ENCODE measurements around the gene RAB8B.

RAB8B gene

DNA sequence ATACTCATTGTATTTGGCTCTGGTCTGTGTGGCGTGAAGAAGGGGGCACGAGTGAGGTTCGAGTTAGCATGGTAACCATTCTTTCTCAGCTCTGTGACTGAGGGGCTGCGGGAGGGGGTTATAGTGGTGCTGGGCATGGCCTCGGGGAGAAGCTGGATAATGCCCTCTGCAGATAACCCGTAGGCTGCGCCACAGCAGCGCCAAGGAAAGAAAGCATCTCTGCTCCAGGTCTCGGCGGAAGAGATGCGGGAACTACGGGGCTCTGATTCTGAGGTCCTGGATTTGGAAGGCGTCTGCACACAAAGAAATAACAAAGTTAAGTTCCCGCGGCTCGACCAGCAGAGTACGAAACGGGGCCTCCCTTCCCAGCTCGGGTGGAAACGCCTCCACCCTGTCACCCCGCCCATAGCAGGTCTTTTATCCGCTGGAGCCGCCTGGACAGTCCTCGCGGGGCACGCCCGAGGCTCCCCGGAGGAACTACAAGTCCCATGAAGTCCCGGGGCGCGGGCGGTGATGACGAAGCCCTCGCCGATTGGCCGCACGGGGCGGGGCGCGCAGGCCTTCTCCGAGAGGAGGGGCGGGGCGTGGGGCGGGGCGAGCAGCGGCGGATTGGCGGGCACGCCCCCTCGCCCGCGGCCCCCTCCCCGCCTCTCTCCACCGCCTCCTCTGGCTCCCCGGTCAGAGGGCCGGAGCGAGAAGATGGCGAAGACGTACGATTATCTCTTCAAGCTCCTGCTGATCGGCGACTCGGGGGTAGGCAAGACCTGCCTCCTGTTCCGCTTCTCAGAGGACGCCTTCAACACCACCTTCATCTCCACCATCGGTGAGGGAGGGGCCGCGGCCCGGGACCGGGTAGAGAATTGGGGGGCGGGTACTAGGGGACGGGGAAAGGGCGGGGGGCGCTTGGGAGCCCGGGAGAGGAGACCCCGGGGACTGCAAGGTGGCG, at the start of gene RAB8B:
Gene RAB8B, plus strand, starts transcription at position 681 of the 946 bp plus-strand sequence. Its CDS starts 19 bp downstream, at position 700.
- peak; percentile 63 for DNase-seq

DNA sequence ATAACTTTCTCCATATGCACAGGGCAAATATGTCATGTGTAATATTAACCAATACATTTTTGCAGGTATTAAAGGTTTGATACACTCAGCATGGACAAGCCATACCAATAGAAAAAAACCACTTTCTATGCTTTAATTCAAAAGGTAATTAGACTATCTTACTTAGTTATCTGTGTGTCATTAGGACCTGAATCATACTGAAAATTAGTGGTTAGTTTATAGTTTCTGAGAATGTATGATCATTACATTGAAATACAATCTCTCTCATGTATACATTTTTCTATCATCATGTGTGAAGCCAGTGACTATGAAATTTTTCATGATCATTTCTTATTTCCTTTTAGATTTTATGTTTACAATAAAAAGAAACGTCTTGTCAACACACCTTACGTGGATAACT, 48.5 kb upstream of the RAB8B start:
- no peak for DNase-seq

DNA sequence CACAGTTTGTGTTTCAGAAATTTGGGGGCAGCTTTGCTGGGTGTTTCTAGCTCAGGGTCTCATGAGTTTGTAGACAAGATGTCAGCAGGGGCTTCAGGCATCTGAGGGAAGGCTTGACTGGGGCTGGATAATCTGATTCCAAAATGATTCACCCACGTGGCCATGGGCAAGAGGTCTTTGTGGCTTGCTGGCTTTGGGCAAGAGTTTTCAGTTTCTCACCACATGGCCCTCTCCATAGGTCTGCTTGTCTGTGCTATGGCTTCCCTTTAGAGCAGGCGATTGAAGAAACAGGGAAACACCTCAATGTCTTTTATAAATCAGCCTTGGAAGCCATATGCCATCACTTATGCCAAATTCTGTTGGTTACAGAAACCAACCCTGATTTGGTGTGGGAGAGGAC, 44.0 kb upstream of the RAB8B start:
- no peak for DNase-seq

DNA sequence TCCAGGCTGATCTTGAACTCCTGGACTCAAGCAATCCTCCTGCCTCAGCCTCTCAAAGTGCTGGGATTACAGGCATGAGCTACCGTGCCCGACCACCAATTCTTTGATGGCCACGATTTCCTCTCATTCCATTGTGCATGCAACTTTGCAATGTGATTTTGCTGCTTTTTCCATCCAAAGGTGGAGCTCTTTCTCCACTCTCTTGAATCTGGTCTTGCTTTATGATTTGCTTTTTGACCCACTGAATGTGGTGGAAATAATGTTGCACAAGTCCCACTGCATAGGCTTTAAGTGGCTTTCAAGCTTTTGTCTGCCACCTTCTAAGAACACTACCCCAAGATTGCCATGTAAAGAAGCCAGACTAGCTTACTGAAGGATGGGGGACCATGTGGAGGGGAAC, 42.7 kb upstream of the RAB8B start:
- DNase-seq = no peak

DNA sequence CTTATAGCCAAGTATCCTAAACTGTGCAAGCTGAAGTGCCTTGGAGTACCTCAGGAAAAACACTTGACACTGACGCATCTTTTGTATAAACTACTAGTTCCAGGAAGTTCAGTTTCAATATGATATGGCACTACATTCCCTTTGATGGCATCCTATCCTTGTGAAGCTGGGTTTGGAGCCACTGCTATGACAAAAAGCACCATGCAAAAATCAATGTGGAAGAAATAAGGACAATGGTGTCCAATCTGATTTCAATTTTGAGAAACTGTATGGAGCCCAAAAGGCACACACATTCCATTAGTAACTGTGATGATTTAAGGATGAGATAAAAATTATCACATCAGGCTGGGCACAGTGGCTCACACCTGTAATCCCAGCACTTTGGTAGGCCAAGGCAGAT, 37.7 kb upstream of the RAB8B start:
- DNase-seq = no peak

DNA sequence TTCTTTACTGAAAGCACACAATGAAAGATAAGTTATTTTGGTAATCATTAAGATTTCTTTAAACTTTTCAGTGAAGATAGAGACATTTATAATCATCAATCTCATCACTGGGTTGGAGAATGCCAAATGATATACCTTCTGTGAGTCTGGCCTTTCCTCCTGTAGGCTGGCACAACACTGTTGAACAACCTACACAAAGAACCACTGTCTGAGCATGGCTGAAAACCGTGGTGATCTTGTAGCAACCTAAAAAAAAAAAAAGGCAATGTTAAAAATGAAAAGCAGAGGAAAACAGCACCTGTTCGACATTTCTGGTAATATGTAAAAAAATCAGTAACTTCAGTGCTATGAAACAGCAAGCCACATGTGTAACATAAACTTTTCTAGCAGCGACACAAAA, 33.9 kb upstream of the RAB8B start:
- DNase-seq = no peak

DNA sequence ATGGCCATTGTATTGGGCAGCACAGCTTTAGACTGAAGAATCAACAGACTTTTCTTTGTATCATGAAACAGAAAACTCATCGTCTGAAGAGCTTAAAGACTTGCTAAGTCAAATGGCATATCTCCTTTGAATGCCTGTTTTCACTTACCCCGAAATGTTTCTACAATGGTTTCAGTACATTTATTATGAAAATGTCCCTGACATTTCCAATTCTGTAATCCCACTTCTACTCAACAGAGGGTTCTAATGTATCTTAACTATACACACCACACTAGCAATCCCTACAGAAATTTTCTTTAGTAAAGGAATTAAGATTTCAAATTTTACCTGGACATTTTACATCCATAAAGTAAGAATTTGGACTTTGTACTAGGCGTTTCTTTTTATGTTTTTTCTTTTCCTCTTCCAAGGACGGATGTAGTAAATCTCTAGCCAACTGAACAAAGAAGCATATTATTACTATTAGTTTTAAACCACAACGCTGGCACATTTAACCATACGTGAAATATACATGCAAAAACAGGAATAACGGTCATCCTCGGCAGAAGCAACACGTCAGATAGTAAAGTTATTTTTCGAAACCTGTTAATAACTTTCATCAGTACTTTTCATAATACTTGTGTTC, 33.2 kb upstream of the RAB8B start:
- DNase-seq = no peak

DNA sequence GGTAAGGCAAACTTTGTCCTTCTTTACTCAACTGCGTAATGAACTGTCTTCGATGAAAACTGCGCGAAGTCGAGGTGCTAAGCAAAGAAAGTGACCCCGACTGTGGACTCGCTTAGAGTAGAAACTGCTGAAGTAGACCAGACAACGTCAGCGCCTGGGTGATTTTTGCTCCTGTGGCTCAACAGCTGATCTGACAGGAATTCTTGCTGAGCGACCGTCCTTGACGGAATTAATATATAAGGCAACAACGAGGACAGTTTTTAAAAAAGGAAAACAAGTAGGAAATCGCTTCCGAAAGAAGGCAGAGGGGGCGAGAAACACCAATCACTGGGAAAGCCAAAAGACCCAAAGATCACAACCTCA, 32.7 kb upstream of the RAB8B start:
- no peak for DNase-seq

DNA sequence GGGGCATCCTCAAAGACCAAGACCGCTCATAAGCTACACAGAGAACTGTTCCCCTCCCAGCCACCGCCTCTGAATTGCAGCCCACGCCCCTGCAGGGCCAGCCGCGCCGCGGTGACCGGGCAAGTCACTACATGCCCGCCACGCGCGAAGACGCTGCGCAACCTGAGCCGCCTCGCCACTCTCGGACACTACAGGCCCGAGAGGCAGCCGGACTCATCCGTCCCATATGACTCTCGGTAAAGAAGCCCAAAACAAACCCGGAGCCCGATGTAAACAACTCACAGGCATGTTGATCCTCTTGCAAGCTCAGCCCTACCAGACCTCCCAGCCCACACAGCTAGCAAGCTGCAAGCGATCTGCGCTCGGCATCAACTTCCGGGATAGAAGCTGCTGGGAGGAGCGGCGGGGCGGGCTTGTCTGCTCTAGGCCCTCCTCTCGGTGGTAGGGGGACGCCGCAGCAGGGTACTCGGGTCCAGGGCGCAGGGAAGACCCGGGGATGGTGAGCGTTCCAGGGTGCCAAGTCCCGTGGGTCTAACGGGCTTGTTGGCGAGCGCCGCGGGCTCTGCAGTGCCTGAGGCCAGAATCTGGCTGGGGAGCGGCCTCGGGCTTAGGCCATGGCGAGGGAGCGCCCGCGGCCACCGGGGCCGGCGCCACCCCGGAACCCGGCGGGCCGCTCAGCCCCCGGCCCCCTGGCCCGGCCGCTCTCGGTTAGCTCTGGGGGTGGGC, 32.1 kb upstream of the RAB8B start, which contains the start of gene RPS27L:
Gene RPS27L, minus strand, starts transcription at position 360 of the 726 bp plus-strand sequence. Its CDS starts 72 bp downstream, at position 288.
- peak; percentile 61 for DNase-seq

DNA sequence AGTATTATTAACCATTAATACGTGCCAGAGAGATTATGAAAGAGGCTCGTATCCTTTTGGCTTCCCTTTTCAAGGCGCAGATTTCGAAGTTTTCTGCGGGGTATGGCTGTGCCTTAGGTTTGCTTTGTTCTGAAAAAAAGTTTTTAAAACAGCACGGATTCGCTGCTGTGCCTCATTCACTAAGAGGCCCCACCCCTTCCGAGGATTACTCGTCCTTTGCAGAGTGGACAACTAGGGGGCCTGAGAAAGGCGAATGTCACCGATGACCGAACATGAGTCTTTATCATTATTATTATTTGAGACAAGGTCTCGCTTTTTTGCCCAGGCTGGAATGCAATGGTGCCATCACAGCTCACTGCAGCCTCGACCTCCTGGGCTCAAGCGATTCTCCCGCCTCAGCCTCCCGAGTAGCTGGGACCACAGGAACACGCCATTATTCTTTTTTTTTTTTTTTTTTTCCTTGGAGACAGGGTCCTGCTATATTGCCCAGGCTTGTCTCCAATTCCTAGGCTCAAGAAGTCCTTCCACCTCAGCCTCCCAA, 31.4 kb upstream of the RAB8B start:
- no peak for DNase-seq

DNA sequence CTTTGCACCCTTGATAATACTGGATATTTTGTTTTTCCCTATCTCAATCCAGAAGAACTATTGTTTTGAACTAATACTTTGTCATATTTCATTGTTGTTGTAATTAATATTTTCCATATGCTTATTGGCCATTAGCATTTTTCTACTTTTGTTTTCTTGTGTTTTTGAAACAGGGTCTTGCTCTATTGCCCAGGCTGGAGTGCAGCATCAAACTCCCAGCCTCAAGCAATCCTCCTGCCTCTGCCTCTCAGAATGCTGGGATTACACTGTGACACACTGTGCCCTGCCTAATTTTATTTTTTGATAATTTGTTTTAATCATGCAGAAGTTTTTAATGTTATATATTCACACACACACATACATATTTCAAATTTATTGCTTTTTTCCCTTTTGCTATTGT, 28.8 kb upstream of the RAB8B start:
- no peak for DNase-seq

DNA sequence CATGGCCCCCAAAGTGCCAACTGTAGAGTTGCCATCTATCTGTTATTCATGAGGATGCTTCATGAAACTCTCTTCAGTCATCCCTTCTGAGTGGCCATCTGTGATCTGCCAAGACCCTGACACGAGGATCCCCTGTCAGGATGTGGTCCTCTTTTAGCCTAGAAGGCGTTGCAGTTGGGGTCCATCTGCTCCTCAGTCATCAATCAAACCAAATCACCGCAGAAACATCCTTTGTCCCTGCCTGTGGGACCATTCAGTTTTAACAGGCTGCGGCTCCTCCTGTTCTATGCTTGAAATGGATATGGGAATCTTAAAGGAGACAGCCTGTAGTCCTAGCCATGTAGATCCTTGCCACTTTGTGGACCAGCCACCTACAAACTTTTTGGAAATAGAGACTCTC, 26.2 kb upstream of the RAB8B start:
- DNase-seq = no peak

DNA sequence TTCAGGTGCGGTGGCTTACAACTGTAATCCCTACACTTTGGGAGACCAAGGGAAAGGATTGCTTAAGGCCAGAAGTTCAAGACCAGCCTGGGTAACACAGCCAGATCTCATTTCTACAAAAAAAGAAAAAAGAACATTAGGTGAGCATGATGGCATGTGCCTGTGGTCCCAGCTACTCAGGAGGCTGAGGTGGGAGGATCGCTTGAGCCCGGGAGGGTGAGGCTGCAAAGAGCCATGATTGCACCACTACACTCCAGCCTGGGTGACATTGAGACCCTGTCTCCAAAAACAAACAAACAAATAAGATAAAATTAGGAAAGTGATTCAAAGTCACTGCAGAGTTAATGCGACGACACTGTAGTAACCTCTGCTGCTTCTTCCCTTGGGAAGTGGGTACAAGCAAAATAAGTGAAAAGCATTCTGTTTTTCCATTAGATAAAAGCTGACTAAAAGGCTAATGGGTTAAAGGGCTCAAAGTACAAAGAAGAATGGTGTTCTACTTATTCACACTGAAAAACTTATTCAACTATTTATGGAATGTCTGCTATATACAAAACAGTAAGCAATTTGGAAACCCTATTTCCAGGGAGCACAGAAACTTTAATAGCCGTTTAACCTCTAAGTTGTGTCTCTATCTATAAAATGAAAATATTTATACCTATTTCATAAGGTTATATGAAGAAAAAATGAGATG, 24.1 kb upstream of the RAB8B start:
- no peak for DNase-seq

DNA sequence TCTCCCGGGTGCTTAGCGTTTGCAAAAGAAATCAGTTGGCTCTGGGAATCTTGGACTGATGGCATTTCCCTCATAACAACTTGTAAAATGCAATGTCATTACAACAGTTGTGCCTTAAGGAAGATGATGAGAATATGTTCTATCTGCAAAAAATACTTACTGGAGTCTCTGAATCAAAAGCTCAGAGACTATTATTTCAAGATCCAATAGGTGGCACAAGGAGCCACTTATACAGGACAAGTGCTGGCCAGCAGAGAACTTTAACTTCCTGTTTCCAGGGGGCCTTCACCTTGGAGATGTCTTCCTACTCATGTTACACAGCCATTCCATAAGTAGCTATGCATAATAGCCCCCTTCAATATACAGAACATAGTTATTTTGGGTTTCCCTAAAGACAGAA, 23.2 kb upstream of the RAB8B start:
- no peak for DNase-seq

DNA sequence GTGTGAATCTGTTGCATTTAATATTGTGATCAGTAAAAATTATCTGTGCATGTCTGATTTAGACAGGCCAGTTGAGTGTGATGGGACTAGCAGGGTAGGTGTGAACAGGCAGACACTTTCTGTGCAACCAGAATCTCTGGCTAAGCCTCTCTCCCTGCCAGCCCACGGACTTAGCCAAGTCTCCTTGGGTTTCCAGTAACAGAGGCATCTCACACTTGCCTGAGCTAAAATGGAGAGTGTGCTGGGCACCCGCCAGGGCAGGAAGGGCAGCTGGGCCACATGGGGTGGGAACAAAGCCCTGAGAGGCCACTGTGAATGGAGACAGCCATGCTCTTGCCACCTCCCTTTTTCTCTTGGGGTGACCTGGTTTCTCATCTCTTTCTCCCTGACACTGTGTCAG, 19.6 kb upstream of the RAB8B start:
- DNase-seq = no peak

DNA sequence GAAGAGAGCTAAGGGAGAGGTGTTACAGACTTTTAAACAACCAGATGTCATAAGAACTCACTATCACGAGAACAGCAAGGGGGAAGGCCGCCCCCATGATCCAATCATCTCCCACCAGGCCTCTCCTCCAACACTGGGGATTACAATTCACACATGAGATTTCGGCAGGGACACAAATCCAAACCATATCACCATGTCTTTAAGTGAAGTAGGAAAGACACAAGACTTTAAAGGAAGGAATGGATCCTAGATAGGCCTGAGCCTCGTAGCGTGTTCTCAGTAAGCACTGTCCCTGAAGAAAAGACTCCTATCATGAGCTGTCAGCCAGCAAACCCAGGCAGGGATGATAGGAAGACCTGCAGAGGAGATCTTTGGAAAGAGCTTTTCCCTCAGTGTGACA, 17.0 kb upstream of the RAB8B start:
- no peak for DNase-seq

DNA sequence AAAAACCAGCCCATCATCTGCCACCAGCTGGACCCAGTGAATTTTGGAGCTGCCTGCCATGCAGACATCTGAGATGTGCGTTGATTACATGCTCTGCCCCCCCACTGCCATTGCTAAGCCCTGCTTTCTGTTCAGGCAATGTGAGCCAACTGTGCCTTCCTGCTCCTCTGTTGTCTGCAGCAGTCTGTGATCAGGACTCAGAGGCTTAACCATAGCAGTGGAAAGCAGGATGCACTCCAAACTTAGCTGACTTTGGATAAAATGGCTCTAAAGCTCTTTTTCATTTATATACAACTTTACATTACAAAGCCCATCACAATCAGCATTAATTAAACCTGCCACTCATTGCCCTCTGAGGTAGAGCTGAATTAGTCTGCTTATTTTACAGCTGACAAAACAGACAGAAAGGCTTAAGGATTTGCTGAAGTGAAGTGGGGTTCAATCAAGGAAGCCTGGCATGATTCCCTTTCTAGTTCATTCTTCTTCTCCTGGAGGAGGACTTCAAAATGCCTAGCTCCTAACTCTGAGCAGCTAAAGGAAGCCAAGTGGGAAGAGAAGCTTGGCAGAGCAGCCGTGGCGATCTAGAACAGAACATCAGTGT, 16.5 kb upstream of the RAB8B start:
- no peak for DNase-seq

DNA sequence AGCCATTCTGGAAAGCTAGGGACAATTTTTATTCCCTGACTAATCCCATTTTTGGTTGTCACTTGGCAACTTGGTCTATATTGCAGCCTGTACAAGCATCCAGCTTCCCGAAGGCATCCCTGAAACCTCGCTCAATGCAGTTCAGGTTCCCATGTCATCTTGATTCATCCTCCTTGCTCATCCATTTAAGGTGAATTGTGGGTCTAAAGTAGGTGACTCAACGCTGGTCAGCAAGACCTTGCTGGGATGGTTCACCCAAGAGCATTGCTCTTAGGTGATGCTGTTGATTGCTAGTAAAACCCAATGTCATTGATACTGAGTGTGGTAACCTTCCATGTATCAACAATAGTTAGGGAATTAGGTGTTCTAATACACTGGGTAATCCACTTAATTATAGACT, 13.1 kb upstream of the RAB8B start:
- DNase-seq = no peak

DNA sequence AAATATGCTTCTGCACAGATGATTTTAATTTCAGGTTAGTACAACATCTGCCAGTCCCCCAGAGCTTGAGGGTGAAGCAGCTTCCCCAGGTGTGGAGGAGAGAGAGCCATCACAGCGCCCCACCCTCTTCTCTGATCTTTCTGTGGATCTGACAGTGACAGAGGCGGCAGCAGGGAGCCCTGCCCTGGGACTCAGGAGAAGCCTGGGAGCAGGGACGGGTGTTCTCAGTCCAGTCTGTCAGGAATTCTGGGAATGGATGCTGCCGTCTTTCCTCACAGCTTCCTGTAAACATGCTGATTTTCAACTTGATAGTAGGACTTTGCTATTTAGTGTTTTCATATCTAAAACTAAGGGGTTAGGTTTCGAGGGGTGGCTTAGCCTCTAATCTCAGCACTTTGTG, 11.4 kb upstream of the RAB8B start:
- no peak for DNase-seq

DNA sequence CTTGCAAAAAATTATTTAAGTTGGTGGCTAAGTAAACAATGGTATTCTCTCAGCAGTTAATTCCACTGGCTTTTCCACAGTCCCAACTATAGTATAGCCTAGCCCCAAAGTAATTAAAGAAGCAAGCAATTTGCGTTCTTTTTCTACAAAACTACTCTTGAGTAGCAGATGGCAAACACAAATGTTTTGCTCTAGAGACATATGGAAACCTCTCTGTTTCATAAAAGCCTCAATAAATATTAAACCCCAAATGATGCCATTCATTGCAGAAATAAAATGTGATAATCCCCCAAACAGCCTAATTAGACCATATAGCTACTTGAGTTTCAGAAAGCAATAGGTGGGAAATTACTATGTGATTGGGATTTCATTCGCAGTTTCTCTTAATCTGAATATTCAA, 8.7 kb upstream of the RAB8B start:
- no peak for DNase-seq

DNA sequence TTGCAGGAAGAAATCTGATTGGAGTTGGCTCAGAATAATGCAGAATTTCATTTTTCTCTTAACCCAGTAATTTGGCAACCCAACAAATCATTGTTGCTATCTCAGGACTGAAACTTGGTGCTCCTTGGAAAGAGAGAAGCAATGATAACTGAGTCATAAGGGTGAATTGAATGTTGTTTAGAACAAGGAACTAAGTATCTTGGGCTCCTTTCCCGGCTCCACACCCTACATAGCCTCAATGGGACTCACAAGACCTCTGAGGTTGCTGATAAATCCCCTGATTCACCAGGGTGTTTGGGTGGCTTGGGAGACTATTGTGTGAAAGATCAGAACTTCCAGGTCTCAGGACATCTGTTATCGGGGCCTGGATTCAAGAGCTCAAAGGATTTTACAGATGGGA, 7.8 kb upstream of the RAB8B start:
- no peak for DNase-seq

DNA sequence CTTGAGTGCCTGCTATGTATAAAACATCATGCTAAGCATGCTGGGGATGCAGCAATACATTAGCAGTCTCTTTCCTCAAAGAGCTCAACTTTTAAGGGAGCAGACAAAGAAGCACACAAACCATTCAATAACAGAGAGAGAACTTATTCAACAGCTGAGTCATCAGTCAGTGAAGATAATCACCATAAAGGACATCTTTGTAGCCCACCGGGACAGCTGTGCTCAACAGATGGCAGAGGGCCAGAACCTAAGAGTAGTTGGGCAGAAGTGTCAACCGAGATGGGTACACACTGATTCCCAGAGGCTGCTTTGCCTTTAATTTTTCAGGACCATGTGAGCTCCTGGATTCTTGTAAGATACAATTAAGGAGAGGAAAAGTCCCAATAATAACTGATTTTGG, 4.2 kb upstream of the RAB8B start:
- no peak for DNase-seq
